ENCODE data around the gene HOXC12. TPM values are rescaled to one million over a fixed set of nuclear protein-coding genes. Genes with fewer than 3 reads are reported as not detected.

HOXC12 gene
- total RNA-seq, 1 experiment from 2014 or later = not detected

DNA sequence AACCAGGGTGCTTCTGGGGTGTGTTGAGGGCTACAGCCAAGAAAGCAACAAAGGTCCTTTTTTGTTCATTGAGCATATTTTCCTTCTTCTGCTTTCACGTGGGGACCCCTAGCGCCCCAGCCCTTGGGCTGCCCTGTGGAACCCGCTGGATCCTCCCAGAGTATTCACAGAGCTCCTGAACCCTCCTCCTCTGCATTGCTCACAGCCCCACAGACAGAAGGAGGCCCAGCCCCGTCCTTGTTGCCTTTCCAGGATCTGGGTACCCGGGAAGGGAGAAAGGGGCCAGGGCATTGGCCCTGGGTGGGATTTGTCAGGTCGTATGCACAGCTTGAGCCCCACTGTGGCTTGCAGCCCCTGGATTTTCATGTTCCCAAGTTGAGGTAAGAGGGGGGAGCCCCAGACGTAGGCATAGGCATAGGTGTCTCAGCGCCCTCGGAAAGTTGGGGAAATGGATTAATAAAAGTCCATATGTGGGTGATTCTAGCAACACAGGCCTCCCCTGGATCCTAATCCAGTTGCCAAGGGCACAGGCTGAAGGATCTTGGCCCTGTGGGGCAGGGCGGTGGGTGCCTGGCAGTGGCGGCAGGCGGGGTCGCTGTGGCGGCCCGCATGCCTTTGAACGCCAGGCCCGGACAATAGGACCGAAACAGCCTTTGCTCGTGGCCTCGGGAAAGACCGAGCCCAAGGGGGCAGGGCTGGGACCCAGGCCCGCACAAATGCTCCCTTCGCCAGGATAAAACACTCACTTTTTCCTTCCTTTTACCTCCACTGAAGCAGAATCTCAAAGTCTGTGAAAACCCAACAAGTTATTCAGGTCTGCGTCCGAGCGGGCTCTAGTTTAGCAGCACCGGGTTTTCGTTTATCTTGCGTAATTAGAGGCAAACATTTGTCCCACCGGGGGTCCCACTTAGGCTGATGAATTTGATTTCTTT lies 27.2 kb downstream of the HOXC12 start (continued):
- TF ChIP-seq ESRRA (CRISPR knock-in tag; IDR thresholded peaks at IDR 0.05; ENCODE audit: borderline replicate concordance) (no peak), ZNF416 (CRISPR knock-in tag; IDR thresholded peaks at IDR 0.05) (no peak), ZNF121 (CRISPR knock-in tag; IDR thresholded peaks at IDR 0.05) (no peak), ZNF671 (CRISPR knock-in tag; IDR thresholded peaks at IDR 0.05) (no peak), TP53 (CRISPR knock-in tag; IDR thresholded peaks at IDR 0.05) (no peak)

DNA sequence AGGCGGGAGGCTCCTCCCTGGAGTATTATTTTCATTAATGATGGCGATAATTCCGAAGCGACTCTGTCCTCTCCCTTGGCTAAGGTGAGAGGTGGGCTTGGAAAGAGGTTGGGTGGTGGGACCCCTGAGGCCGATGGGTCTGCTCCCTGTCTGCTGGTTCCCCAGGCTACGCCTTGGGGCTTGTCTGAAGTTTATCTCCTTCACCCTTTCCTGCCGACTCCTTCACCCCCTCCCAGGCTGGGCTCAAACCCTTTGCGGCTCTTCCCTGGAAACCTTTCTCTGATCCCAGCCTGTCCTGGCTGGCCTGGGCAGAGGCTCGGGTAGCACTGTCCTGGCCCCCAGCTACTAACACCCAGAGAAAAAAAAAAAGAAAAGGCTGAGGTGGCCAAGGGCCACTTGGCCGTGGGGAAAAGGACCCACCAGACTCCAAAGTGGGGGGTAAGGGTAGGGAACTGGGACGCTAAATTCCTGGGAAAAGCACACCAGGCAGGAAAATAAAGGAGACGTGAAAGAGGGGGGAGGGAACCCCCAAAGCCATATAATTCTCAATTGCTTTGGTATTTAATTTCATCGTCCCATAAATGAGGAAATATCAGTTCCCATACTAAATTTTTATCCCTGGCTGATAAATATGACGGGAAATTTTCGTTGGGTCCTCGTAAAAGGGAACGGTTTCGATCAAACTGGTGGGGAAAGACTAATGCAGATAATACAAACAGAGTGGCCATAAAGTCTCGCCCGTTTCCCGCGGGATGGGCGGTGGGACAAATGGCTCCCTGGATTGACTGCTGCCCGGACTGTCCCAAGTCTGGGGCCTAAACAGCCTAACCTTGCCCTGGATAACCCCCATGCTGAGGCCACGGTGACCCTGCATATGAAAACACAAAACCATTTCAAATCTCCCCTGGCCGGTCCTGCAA lies 28.2 kb downstream of the HOXC12 start:
- CTCF ChIA-PET = interaction anchor here (0.6 to 1.3 kb wide), 2 partner anchors 135 to 218 kb away, joined by 3 read pairs; no protein-coding TSS in a partner anchor
- Mint-ChIP-seq H3K27me3 (ENCODE audit: low read depth) (peaks cover 100% of the 10 kb centered on the region), H3K4me3 (no peak overlapping the region), H3K9me3 (no peaks in the 10 kb centered on the region), H3K4me1 (peaks cover 30% of the 10 kb centered on the region), H3K36me3 (no peaks in the 10 kb centered on the region), H3K27ac (no peak overlapping the region)
- DNase-seq (ENCODE audit: low spot score) (no peak), ATAC-seq (no peak)
- TF ChIP-seq, protein P1, sequence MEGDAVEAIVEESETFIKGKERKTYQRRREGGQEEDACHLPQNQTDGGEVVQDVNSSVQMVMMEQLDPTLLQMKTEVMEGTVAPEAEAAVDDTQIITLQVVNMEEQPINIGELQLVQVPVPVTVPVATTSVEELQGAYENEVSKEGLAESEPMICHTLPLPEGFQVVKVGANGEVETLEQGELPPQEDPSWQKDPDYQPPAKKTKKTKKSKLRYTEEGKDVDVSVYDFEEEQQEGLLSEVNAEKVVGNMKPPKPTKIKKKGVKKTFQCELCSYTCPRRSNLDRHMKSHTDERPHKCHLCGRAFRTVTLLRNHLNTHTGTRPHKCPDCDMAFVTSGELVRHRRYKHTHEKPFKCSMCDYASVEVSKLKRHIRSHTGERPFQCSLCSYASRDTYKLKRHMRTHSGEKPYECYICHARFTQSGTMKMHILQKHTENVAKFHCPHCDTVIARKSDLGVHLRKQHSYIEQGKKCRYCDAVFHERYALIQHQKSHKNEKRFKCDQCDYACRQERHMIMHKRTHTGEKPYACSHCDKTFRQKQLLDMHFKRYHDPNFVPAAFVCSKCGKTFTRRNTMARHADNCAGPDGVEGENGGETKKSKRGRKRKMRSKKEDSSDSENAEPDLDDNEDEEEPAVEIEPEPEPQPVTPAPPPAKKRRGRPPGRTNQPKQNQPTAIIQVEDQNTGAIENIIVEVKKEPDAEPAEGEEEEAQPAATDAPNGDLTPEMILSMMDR (IDR thresholded peaks at IDR 0.05) = 0 out of 2 replicates have a peak, but pooled peaks have one; percentile 7
- TF ChIP-seq ZNF671 (CRISPR knock-in tag; IDR thresholded peaks at IDR 0.05) (no peak), KAT7 (CRISPR knock-in tag; IDR thresholded peaks at IDR 0.05; ENCODE audit: borderline replicate concordance) (no peak), NR2C2 (CRISPR knock-in tag; IDR thresholded peaks at IDR 0.05) (no peak)
- POLR2A ChIA-PET = no interaction called here

DNA sequence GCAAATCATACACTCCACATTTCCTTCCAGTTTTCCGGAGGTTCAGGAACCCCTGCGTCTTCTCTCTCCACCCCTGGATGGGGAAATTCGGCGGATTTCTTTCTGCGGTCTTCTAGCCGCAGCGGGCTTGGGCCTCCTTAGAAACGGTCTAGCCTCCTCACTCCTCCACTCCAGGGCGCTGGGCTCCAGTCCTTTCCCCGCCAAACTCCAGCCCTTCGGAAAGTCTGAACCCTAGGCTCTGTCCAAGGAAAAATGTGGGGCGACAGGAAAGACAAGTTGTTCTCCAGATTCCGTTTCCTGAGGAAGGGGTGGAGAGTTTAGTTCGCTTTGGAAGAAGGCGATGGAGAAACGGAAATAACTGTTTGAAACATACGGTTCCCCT lies 28.9 kb downstream of the HOXC12 start:
- Mint-ChIP-seq H3K27ac (no peak overlapping the region), H3K36me3 (no peaks in the 10 kb centered on the region), H3K4me3 (no peak overlapping the region), H3K4me1 (peaks cover 26% of the 10 kb centered on the region), H3K9me3 (no peaks in the 10 kb centered on the region), H3K27me3 (ENCODE audit: low read depth) (peaks cover 100% of the 10 kb centered on the region)
- POLR2A ChIA-PET = no interaction called here
- CTCF ChIA-PET = interaction anchor here (0.6 to 3.1 kb wide), 6 partner anchors 14 to 224 kb away, joined by 3 to 43 read pairs (median 15); partner anchors contain the start of genes HOXC5 and HOXC8
- DNase-seq (ENCODE audit: low spot score) (no peak), ATAC-seq (no peak)
- no peak for TF ChIP-seq KAT7 (CRISPR knock-in tag; IDR thresholded peaks at IDR 0.05; ENCODE audit: borderline replicate concordance)
- TF ChIP-seq OVOL2 (CRISPR knock-in tag; IDR thresholded peaks at IDR 0.05; ENCODE audit: borderline replicate concordance) = no peak
- TF ChIP-seq SOX15 (CRISPR knock-in tag; IDR thresholded peaks at IDR 0.05) = no peak; the same call in 1 of the 2 replicates
- TF ChIP-seq GRHL2 (CRISPR knock-in tag; IDR thresholded peaks at IDR 0.05; ENCODE audit: insufficient replicate concordance, severe bottlenecking) = no peak
- TF ChIP-seq RELA (CRISPR knock-in tag; IDR thresholded peaks at IDR 0.05; ENCODE audit: borderline replicate concordance) = no peak
- no peak for TF ChIP-seq TCF7 (CRISPR knock-in tag; IDR thresholded peaks at IDR 0.05; ENCODE audit: low read depth)
- TF ChIP-seq, protein P2, sequence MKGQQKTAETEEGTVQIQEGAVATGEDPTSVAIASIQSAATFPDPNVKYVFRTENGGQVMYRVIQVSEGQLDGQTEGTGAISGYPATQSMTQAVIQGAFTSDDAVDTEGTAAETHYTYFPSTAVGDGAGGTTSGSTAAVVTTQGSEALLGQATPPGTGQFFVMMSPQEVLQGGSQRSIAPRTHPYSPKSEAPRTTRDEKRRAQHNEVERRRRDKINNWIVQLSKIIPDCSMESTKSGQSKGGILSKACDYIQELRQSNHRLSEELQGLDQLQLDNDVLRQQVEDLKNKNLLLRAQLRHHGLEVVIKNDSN (CRISPR knock-in tag; IDR thresholded peaks at IDR 0.05) = no peak
- no peak for TF ChIP-seq ETV6 (CRISPR knock-in tag; IDR thresholded peaks at IDR 0.05)
- TF ChIP-seq, protein P3, sequence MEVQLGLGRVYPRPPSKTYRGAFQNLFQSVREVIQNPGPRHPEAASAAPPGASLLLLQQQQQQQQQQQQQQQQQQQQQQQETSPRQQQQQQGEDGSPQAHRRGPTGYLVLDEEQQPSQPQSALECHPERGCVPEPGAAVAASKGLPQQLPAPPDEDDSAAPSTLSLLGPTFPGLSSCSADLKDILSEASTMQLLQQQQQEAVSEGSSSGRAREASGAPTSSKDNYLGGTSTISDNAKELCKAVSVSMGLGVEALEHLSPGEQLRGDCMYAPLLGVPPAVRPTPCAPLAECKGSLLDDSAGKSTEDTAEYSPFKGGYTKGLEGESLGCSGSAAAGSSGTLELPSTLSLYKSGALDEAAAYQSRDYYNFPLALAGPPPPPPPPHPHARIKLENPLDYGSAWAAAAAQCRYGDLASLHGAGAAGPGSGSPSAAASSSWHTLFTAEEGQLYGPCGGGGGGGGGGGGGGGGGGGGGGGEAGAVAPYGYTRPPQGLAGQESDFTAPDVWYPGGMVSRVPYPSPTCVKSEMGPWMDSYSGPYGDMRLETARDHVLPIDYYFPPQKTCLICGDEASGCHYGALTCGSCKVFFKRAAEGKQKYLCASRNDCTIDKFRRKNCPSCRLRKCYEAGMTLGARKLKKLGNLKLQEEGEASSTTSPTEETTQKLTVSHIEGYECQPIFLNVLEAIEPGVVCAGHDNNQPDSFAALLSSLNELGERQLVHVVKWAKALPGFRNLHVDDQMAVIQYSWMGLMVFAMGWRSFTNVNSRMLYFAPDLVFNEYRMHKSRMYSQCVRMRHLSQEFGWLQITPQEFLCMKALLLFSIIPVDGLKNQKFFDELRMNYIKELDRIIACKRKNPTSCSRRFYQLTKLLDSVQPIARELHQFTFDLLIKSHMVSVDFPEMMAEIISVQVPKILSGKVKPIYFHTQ (CRISPR knock-in tag; IDR thresholded peaks at IDR 0.05) = no peak
- TF ChIP-seq, protein P4, sequence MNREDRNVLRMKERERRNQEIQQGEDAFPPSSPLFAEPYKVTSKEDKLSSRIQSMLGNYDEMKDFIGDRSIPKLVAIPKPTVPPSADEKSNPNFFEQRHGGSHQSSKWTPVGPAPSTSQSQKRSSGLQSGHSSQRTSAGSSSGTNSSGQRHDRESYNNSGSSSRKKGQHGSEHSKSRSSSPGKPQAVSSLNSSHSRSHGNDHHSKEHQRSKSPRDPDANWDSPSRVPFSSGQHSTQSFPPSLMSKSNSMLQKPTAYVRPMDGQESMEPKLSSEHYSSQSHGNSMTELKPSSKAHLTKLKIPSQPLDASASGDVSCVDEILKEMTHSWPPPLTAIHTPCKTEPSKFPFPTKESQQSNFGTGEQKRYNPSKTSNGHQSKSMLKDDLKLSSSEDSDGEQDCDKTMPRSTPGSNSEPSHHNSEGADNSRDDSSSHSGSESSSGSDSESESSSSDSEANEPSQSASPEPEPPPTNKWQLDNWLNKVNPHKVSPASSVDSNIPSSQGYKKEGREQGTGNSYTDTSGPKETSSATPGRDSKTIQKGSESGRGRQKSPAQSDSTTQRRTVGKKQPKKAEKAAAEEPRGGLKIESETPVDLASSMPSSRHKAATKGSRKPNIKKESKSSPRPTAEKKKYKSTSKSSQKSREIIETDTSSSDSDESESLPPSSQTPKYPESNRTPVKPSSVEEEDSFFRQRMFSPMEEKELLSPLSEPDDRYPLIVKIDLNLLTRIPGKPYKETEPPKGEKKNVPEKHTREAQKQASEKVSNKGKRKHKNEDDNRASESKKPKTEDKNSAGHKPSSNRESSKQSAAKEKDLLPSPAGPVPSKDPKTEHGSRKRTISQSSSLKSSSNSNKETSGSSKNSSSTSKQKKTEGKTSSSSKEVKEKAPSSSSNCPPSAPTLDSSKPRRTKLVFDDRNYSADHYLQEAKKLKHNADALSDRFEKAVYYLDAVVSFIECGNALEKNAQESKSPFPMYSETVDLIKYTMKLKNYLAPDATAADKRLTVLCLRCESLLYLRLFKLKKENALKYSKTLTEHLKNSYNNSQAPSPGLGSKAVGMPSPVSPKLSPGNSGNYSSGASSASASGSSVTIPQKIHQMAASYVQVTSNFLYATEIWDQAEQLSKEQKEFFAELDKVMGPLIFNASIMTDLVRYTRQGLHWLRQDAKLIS (CRISPR knock-in tag; IDR thresholded peaks at IDR 0.05; ENCODE audit: borderline replicate concordance) = no peak
- TF ChIP-seq, protein P5, sequence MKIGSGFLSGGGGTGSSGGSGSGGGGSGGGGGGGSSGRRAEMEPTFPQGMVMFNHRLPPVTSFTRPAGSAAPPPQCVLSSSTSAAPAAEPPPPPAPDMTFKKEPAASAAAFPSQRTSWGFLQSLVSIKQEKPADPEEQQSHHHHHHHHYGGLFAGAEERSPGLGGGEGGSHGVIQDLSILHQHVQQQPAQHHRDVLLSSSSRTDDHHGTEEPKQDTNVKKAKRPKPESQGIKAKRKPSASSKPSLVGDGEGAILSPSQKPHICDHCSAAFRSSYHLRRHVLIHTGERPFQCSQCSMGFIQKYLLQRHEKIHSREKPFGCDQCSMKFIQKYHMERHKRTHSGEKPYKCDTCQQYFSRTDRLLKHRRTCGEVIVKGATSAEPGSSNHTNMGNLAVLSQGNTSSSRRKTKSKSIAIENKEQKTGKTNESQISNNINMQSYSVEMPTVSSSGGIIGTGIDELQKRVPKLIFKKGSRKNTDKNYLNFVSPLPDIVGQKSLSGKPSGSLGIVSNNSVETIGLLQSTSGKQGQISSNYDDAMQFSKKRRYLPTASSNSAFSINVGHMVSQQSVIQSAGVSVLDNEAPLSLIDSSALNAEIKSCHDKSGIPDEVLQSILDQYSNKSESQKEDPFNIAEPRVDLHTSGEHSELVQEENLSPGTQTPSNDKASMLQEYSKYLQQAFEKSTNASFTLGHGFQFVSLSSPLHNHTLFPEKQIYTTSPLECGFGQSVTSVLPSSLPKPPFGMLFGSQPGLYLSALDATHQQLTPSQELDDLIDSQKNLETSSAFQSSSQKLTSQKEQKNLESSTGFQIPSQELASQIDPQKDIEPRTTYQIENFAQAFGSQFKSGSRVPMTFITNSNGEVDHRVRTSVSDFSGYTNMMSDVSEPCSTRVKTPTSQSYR (CRISPR knock-in tag; IDR thresholded peaks at IDR 0.05) = no peak

Measured in WTC11 (cell line).